OCI-LY3 (cell line): ENCODE results near the gene NOP16.

Experiments used
- CTCF ChIP-seq: fragments of 200-600, 300-600 bp; sonication (generic); IDR thresholded peaks from 2 replicates; pipeline ENCODE4 v1.5.1; 2014; ENCODE audit warnings: antibody characterized with exemption, low read length, low read depth
- EZH2phosphoT487 ChIP-seq: fragments of 200-600 bp; shearing (Covaris generic); IDR thresholded peaks from 2 replicates; pipeline ENCODE4 v1.6.1; 2018; ENCODE audit warnings: antibody characterized with exemption, mixed run types, low read depth

- no peak for TF ChIP-seq CTCF
- no peak for TF ChIP-seq EZH2phosphoT487
These were observed 19.7 kb downstream of the NOP16 start for GRCh38 chr5:176368726-176369125.
